Neural progenitor cell (in vitro differentiated cells): ENCODE results near the gene MDGA2.
"Not testable (repeated sequence)": the region's sequence is repeated elsewhere in the genome, so short reads cannot be mapped to it uniquely, and the experiment has no call there.

Experiments
- CTCF ChIP-seq: fragments of 200-600 bp; sonication (generic); IDR thresholded peaks from 2 replicates; pipeline ENCODE4 v1.5.1; 2017; ENCODE audit warnings: antibody characterized with exemption, mild to moderate bottlenecking
- EZH2 ChIP-seq: fragments of 200-600 bp; sonication (generic); IDR thresholded peaks from 2 replicates; pipeline ENCODE4 v1.6.1; 2017; ENCODE audit warnings: antibody characterized with exemption, mild to moderate bottlenecking, moderate library complexity
- EZH2phosphoT487 ChIP-seq: fragments of 200-600 bp; sonication (generic); IDR thresholded peaks from 2 replicates; pipeline ENCODE4 v1.6.1; 2017; ENCODE audit warnings: antibody characterized with exemption

- TF ChIP-seq CTCF, EZH2phosphoT487, EZH2: not testable (repeated sequence)
These were observed 759.9 kb downstream of the MDGA2 start for GRCh38 chr14:46915539-46915938.
